ENCODE results near the gene PKNOX2. TPM values are rescaled to one million over a fixed set of nuclear protein-coding genes. Genes with fewer than 3 reads are reported as not detected.

Gene PKNOX2
- total RNA-seq, 1 experiment from 2014 or later = not detected

GRCh38 chr11:125140233-125140632 lies 24.3 kb upstream of the PKNOX2 start:
- intact Hi-C loops (cut with micrococcal nuclease; ENCODE audit: unreplicated experiment) = no loop called here
- Mint-ChIP-seq H3K27ac (ENCODE audit: unreplicated experiment) (no peak overlapping the region), H3K9me3 (ENCODE audit: unreplicated experiment) (no peaks in the 10 kb centered on the region), H3K4me1 (ENCODE audit: low read depth, unreplicated experiment) (no peaks in the 10 kb centered on the region), H3K36me3 (ENCODE audit: insufficient read depth, unreplicated experiment) (no peaks in the 10 kb centered on the region), H3K27me3 (ENCODE audit: insufficient read depth, unreplicated experiment) (peaks cover 7% of the 10 kb centered on the region), H3K4me3 (ENCODE audit: unreplicated experiment) (no peak overlapping the region)
- Histone ChIP-seq H3K36me3 (ENCODE audit: control insufficient read depth, insufficient read depth, low read length) (no peaks in the 10 kb centered on the region), H3K27me3 (replicated peaks; ENCODE audit: control insufficient read depth, insufficient read depth, low read length) (no peaks in the 10 kb centered on the region), H3K4me3 (ENCODE audit: low read depth, low read length) (no peak overlapping the region), H3K9me3 (no peaks in the 10 kb centered on the region), H3K4me1 (0 out of 2 replicates have a peak, but pooled peaks cover 5% of the 10 kb centered on the region)
- no peak for TF ChIP-seq CTCF (IDR thresholded peaks at IDR 0.05; ENCODE audit: insufficient read depth in 1 of 2, low read depth in 1 of 2, low read length in 1 of 2, severe bottlenecking in 1 of 2, unreplicated experiment in 1 of 2)
- no TSS peak for BruUV-seq (replicated peaks)
- DNase-seq = no peak
- POLR2A ChIA-PET = no interaction called here
- CTCF ChIA-PET = interaction anchor here (1.2 to 5.9 kb wide), 6 partner anchors 8 to 206 kb away, joined by 3 to 117 read pairs (median 10); partner anchors contain the start of gene TMEM218

DNA sequence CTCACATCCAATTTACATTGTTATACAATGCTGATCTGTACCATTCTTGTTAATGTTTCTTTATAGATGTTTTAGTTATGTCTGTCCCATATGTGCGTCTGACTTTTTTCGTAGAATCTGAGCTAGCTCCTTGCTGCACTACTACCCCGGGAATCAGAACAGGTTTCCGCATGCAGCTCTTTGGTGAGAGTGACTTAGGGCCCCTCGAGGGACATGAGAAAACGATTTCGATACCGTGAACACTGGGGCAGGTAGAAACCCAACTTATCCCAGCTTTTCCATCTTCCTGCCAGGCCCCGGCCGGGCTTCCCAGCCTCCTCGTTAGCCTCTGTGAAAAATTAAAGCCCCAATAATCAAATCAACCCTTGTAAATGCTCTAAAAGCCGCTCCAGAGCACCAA lies 23.4 kb upstream of the PKNOX2 start:
- peaks cover 7% of the 10 kb centered on the region for H3K27me3 Mint-ChIP-seq (ENCODE audit: insufficient read depth, unreplicated experiment)
- no TSS peak for BruUV-seq (replicated peaks)
- no peak overlapping the region for H3K27ac Mint-ChIP-seq (ENCODE audit: unreplicated experiment)
- Histone ChIP-seq H3K4me1 (0 out of 2 replicates have a peak, but pooled peaks cover 5% of the 10 kb centered on the region), H3K4me3 (ENCODE audit: low read depth, low read length) (no peak overlapping the region), H3K36me3 (ENCODE audit: control insufficient read depth, insufficient read depth, low read length) (no peaks in the 10 kb centered on the region), H3K9me3 (no peaks in the 10 kb centered on the region), H3K27me3 (replicated peaks; ENCODE audit: control insufficient read depth, insufficient read depth, low read length) (no peaks in the 10 kb centered on the region)
- H3K4me3 Mint-ChIP-seq (ENCODE audit: unreplicated experiment) = no peak overlapping the region
- no peak for TF ChIP-seq CTCF (IDR thresholded peaks at IDR 0.05; ENCODE audit: insufficient read depth in 1 of 2, low read depth in 1 of 2, low read length in 1 of 2, severe bottlenecking in 1 of 2, unreplicated experiment in 1 of 2)
- H3K9me3 Mint-ChIP-seq (ENCODE audit: unreplicated experiment) = no peaks in the 10 kb centered on the region
- intact Hi-C loops (cut with micrococcal nuclease; ENCODE audit: unreplicated experiment) = loop anchor here (1.0 kb wide), 4 partner anchors 30 to 179 kb away; partner anchors contain the start of gene TMEM218
- ChIA-PET CTCF (interaction anchor here (0.6 to 5.9 kb wide), 9 partner anchors 9 to 221 kb away, joined by 3 to 117 read pairs (median 4); partner anchors contain the start of genes SLC37A2 and TMEM218), POLR2A (no interaction called here)
- no peaks in the 10 kb centered on the region for H3K4me1 Mint-ChIP-seq (ENCODE audit: low read depth, unreplicated experiment)
- DNase-seq = no peak
- no peaks in the 10 kb centered on the region for H3K36me3 Mint-ChIP-seq (ENCODE audit: insufficient read depth, unreplicated experiment)

GRCh38 chr11:125141686-125142535 lies 22.6 kb upstream of the PKNOX2 start:
- ChIA-PET POLR2A (interaction anchor here (0.7 kb wide), 1 partner anchor 18 kb away, joined by 3 read pairs; no protein-coding TSS in a partner anchor), CTCF (interaction anchor here (0.6 to 5.9 kb wide), 18 partner anchors 9 to 287 kb away, joined by 3 to 117 read pairs (median 4); partner anchors contain the start of genes SLC37A2 and TMEM218)
- no peaks in the 10 kb centered on the region for H3K4me1 Mint-ChIP-seq (ENCODE audit: low read depth, unreplicated experiment)
- H3K9me3 Mint-ChIP-seq (ENCODE audit: unreplicated experiment) = no peaks in the 10 kb centered on the region
- H3K36me3 Mint-ChIP-seq (ENCODE audit: insufficient read depth, unreplicated experiment) = no peaks in the 10 kb centered on the region
- H3K9me3 ChIP-seq = no peaks in the 10 kb centered on the region
- no peaks in the 10 kb centered on the region for H3K36me3 ChIP-seq (ENCODE audit: control insufficient read depth, insufficient read depth, low read length)
- H3K4me1 ChIP-seq = 0 out of 2 replicates have a peak, but pooled peaks cover 5% of the 10 kb centered on the region
- H3K4me3 ChIP-seq (ENCODE audit: low read depth, low read length) = no peak overlapping the region
- no TSS peak for BruUV-seq (replicated peaks)
- intact Hi-C loops (cut with micrococcal nuclease; ENCODE audit: unreplicated experiment) = loop anchor here (1.0 kb wide), 4 partner anchors 31 to 180 kb away; partner anchors contain the start of gene TMEM218
- H3K4me3 Mint-ChIP-seq (ENCODE audit: unreplicated experiment) = no peak overlapping the region
- peaks cover 7% of the 10 kb centered on the region for H3K27me3 Mint-ChIP-seq (ENCODE audit: insufficient read depth, unreplicated experiment)
- TF ChIP-seq CTCF (IDR thresholded peaks at IDR 0.05; ENCODE audit: insufficient read depth in 1 of 2, low read depth in 1 of 2, low read length in 1 of 2, severe bottlenecking in 1 of 2, unreplicated experiment in 1 of 2) = peak; percentile 98 to 100
- no peak overlapping the region for H3K27ac Mint-ChIP-seq (ENCODE audit: unreplicated experiment)
- H3K27me3 ChIP-seq (replicated peaks; ENCODE audit: control insufficient read depth, insufficient read depth, low read length) = no peaks in the 10 kb centered on the region
- peak; percentile 56 to 82 for DNase-seq

Data from Caco-2 (cell line).